ENCODE measurements around the gene SMPD2. TPM values are rescaled to one million over a fixed set of nuclear protein-coding genes. Genes with fewer than 3 reads are reported as not detected.

SMPD2 gene
- total and polyA plus RNA-seq, 7 donors, result 2.1 to 9.6 (median 4.4) TPM

GRCh38 chr6:109461733-109462526 lies 21.4 kb downstream of the SMPD2 start:
- intact Hi-C loops (cut with DNase I), result no loop called here
- no peaks in the 10 kb centered on the region for H3K9me3 ChIP-seq

DNA sequence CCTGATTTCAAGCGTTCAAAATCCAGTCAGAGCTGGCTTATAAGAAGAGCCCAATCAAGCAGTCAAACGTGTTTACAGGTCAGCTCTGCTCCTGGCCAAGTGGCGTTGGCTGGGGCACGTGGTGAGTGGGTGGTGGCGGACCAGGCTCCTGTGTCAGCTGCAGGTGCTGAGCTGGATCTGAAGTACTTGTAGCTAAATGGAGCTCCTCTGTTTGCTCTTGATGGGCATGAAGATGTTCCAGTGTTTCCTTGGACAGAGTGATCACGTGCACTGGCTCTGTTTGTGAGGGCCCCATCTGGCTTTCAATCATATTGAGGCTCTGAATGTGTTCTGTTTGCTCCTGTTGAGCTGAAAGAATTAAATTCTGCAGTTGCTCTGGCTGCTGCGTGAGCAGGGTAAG lies 25.2 kb downstream of the SMPD2 start:
- WGBS, 3 donors, result 43 to 80% (median 46%) methylated on average over 7 of the region's 7 CpGs
- Histone ChIP-seq H3K36me3 (ENCODE audit: insufficient read depth in 1 of 2, low read depth in 1 of 2) (peaks cover 7 to 89% of the 10 kb centered on the region in 2 donors), H3K27me3 (ENCODE audit: insufficient read depth in 3 of 3, low read length in 2 of 3) (no peaks in the 10 kb centered on the region), H3K4me1 (peaks cover 12% of the 10 kb centered on the region), H3K4me3 (no peak overlapping the region), H3K9me3 (no peaks in the 10 kb centered on the region), H3K27ac (peak overlapping the region; percentile 56)
- intact Hi-C loops (cut with DNase I), result no loop called here
- TF ChIP-seq, protein P1, sequence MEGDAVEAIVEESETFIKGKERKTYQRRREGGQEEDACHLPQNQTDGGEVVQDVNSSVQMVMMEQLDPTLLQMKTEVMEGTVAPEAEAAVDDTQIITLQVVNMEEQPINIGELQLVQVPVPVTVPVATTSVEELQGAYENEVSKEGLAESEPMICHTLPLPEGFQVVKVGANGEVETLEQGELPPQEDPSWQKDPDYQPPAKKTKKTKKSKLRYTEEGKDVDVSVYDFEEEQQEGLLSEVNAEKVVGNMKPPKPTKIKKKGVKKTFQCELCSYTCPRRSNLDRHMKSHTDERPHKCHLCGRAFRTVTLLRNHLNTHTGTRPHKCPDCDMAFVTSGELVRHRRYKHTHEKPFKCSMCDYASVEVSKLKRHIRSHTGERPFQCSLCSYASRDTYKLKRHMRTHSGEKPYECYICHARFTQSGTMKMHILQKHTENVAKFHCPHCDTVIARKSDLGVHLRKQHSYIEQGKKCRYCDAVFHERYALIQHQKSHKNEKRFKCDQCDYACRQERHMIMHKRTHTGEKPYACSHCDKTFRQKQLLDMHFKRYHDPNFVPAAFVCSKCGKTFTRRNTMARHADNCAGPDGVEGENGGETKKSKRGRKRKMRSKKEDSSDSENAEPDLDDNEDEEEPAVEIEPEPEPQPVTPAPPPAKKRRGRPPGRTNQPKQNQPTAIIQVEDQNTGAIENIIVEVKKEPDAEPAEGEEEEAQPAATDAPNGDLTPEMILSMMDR (IDR thresholded peaks at IDR 0.05), result no peak
- peak in 3 of 4 donors; percentile 80 to 83 (median 83) for ATAC-seq
- no peak for DNase-seq

More at GRCh38 chr6:109461733-109462526, 21.4 kb downstream of the SMPD2 start:
- Histone ChIP-seq H3K27me3 (ENCODE audit: insufficient read depth in 3 of 3, low read length in 2 of 3) (no peaks in the 10 kb centered on the region), H3K4me3 (no peak overlapping the region), H3K36me3 (ENCODE audit: insufficient read depth in 1 of 2, low read depth in 1 of 2) (peaks cover 7 to 51% of the 10 kb centered on the region in 2 donors), H3K4me1 (peaks cover 28% of the 10 kb centered on the region), H3K27ac (no peak overlapping the region)
- ATAC-seq (no peak), DNase-seq (no peak)
- TF ChIP-seq, protein P1 (IDR thresholded peaks at IDR 0.05), result no peak
- WGBS, 3 donors, result 81 to 87% (median 82%) methylated on average over 1 of the region's 1 CpG

- 60 to 82% (median 68%) methylated on average over 7 of the region's 7 CpGs for WGBS, 3 donors
- H3K4me1 ChIP-seq, result peaks cover 12% of the 10 kb centered on the region
- TF ChIP-seq, protein P1 (IDR thresholded peaks at IDR 0.05), result no peak
- no peaks in the 10 kb centered on the region for H3K9me3 ChIP-seq
- DNase-seq (no peak), ATAC-seq (peak in 1 of 4 donors; percentile 24)
- intact Hi-C loops (cut with DNase I), result no loop called here
- H3K27me3 ChIP-seq (ENCODE audit: insufficient read depth in 3 of 3, low read length in 2 of 3), result no peaks in the 10 kb centered on the region
- H3K4me3 ChIP-seq, result no peak overlapping the region
- peak overlapping the region; percentile 56 for H3K27ac ChIP-seq
- peaks cover 9 to 95% of the 10 kb centered on the region in 2 donors for H3K36me3 ChIP-seq (ENCODE audit: insufficient read depth in 1 of 2, low read depth in 1 of 2)
These were observed 25.8 kb downstream of the SMPD2 start for GRCh38 chr6:109466212-109466923.

GRCh38 chr6:109467696-109468095 lies 27.2 kb downstream of the SMPD2 start:
- 93 to 98% (median 94%) methylated on average over 6 of the region's 6 CpGs for WGBS, 3 donors
- no peak overlapping the region for H3K27ac ChIP-seq
- ATAC-seq (no peak), DNase-seq (no peak)
- no peaks in the 10 kb centered on the region for H3K9me3 ChIP-seq
- H3K36me3 ChIP-seq (ENCODE audit: insufficient read depth in 1 of 2, low read depth in 1 of 2), result peaks cover 6 to 100% of the 10 kb centered on the region in 2 donors
- intact Hi-C loops (cut with DNase I), result no loop called here
- H3K4me3 ChIP-seq, result no peak overlapping the region
- H3K27me3 ChIP-seq (ENCODE audit: insufficient read depth in 3 of 3, low read length in 2 of 3), result no peaks in the 10 kb centered on the region
- peaks cover 12% of the 10 kb centered on the region for H3K4me1 ChIP-seq
- TF ChIP-seq, protein P1 (IDR thresholded peaks at IDR 0.05), result no peak

All from psoas muscle (tissue), 8 donors.